ENCODE results near the gene SLC37A1.

The SLC37A1 gene

GRCh38 chr21:42597487-42598158 is 84.0 kb downstream of the SLC37A1 start:
- Histone ChIP-seq H3K36me3 (ENCODE audit: control insufficient read depth, insufficient read depth, low read length) (no peaks in the 10 kb centered on the region), H3K4me1 (ENCODE audit: control insufficient read depth, insufficient read depth, low read length, poor library complexity, severe bottlenecking) (peaks cover 5% of the 10 kb centered on the region), H3K27ac (ENCODE audit: insufficient read depth, low read length, poor library complexity, severe bottlenecking) (no peak overlapping the region), H3K4me3 (ENCODE audit: insufficient read depth, low read depth, low read length, poor library complexity, severe bottlenecking) (no peak overlapping the region), H3K9me3 (ENCODE audit: control insufficient read depth, low read length) (no peaks in the 10 kb centered on the region), H3K27me3 (replicated peaks; ENCODE audit: control insufficient read depth, insufficient read depth, low read length, poor library complexity, severe bottlenecking) (no peaks in the 10 kb centered on the region)
- DNase-seq, result no peak

GRCh38 chr21:42598159-42598735 is 84.6 kb downstream of the SLC37A1 start:
- Histone ChIP-seq H3K27ac (ENCODE audit: insufficient read depth, low read length, poor library complexity, severe bottlenecking) (no peak overlapping the region), H3K4me3 (ENCODE audit: insufficient read depth, low read depth, low read length, poor library complexity, severe bottlenecking) (no peak overlapping the region), H3K4me1 (ENCODE audit: control insufficient read depth, insufficient read depth, low read length, poor library complexity, severe bottlenecking) (peaks cover 3% of the 10 kb centered on the region), H3K9me3 (ENCODE audit: control insufficient read depth, low read length) (no peaks in the 10 kb centered on the region), H3K27me3 (replicated peaks; ENCODE audit: control insufficient read depth, insufficient read depth, low read length, poor library complexity, severe bottlenecking) (no peaks in the 10 kb centered on the region), H3K36me3 (ENCODE audit: control insufficient read depth, insufficient read depth, low read length) (no peaks in the 10 kb centered on the region)
- DNase-seq, result no peak

- Histone ChIP-seq H3K9me3 (ENCODE audit: control insufficient read depth, low read length) (no peaks in the 10 kb centered on the region), H3K4me3 (ENCODE audit: insufficient read depth, low read depth, low read length, poor library complexity, severe bottlenecking) (no peak overlapping the region), H3K27ac (ENCODE audit: insufficient read depth, low read length, poor library complexity, severe bottlenecking) (no peak overlapping the region)
Observed at GRCh38 chr21:42599486-42599885, 85.8 kb downstream of the SLC37A1 start.

GRCh38 chr21:42599962-42600361 is 86.3 kb downstream of the SLC37A1 start:
- H3K4me1 ChIP-seq (ENCODE audit: control insufficient read depth, insufficient read depth, low read length, poor library complexity, severe bottlenecking), result no peaks in the 10 kb centered on the region
- no peak for DNase-seq
- no peaks in the 10 kb centered on the region for H3K27me3 ChIP-seq (replicated peaks; ENCODE audit: control insufficient read depth, insufficient read depth, low read length, poor library complexity, severe bottlenecking)
- no peak overlapping the region for H3K27ac ChIP-seq (ENCODE audit: insufficient read depth, low read length, poor library complexity, severe bottlenecking)
- no peak overlapping the region for H3K4me3 ChIP-seq (ENCODE audit: insufficient read depth, low read depth, low read length, poor library complexity, severe bottlenecking)
- no peaks in the 10 kb centered on the region for H3K36me3 ChIP-seq (ENCODE audit: control insufficient read depth, insufficient read depth, low read length)
- no peaks in the 10 kb centered on the region for H3K9me3 ChIP-seq (ENCODE audit: control insufficient read depth, low read length)

More at GRCh38 chr21:42599486-42599885, 85.8 kb downstream of the SLC37A1 start:
- Histone ChIP-seq H3K36me3 (ENCODE audit: control insufficient read depth, insufficient read depth, low read length) (no peaks in the 10 kb centered on the region), H3K4me1 (ENCODE audit: control insufficient read depth, insufficient read depth, low read length, poor library complexity, severe bottlenecking) (no peaks in the 10 kb centered on the region), H3K27me3 (replicated peaks; ENCODE audit: control insufficient read depth, insufficient read depth, low read length, poor library complexity, severe bottlenecking) (no peaks in the 10 kb centered on the region)
- no peak for DNase-seq

- no peak overlapping the region for H3K4me3 ChIP-seq (ENCODE audit: insufficient read depth, low read depth, low read length, poor library complexity, severe bottlenecking)
- H3K4me1 ChIP-seq (ENCODE audit: control insufficient read depth, insufficient read depth, low read length, poor library complexity, severe bottlenecking), result no peaks in the 10 kb centered on the region
- no peak for DNase-seq
- no peak overlapping the region for H3K27ac ChIP-seq (ENCODE audit: insufficient read depth, low read length, poor library complexity, severe bottlenecking)
- H3K9me3 ChIP-seq (ENCODE audit: control insufficient read depth, low read length), result no peaks in the 10 kb centered on the region
- H3K27me3 ChIP-seq (replicated peaks; ENCODE audit: control insufficient read depth, insufficient read depth, low read length, poor library complexity, severe bottlenecking), result no peaks in the 10 kb centered on the region
- no peaks in the 10 kb centered on the region for H3K36me3 ChIP-seq (ENCODE audit: control insufficient read depth, insufficient read depth, low read length)
Observed at GRCh38 chr21:42601656-42602055, 88.0 kb downstream of the SLC37A1 start.

- Histone ChIP-seq H3K36me3 (ENCODE audit: control insufficient read depth, insufficient read depth, low read length) (no peaks in the 10 kb centered on the region), H3K27me3 (replicated peaks; ENCODE audit: control insufficient read depth, insufficient read depth, low read length, poor library complexity, severe bottlenecking) (no peaks in the 10 kb centered on the region), H3K9me3 (ENCODE audit: control insufficient read depth, low read length) (no peaks in the 10 kb centered on the region), H3K27ac (ENCODE audit: insufficient read depth, low read length, poor library complexity, severe bottlenecking) (no peak overlapping the region), H3K4me1 (ENCODE audit: control insufficient read depth, insufficient read depth, low read length, poor library complexity, severe bottlenecking) (no peaks in the 10 kb centered on the region), H3K4me3 (ENCODE audit: insufficient read depth, low read depth, low read length, poor library complexity, severe bottlenecking) (no peak overlapping the region)
- DNase-seq, result no peak
Observed at GRCh38 chr21:42607102-42607501, 93.5 kb downstream of the SLC37A1 start.

GRCh38 chr21:42607525-42608102 is 94.0 kb downstream of the SLC37A1 start:
- Histone ChIP-seq H3K36me3 (ENCODE audit: control insufficient read depth, insufficient read depth, low read length) (no peaks in the 10 kb centered on the region), H3K9me3 (ENCODE audit: control insufficient read depth, low read length) (no peaks in the 10 kb centered on the region), H3K27me3 (replicated peaks; ENCODE audit: control insufficient read depth, insufficient read depth, low read length, poor library complexity, severe bottlenecking) (no peaks in the 10 kb centered on the region), H3K4me1 (ENCODE audit: control insufficient read depth, insufficient read depth, low read length, poor library complexity, severe bottlenecking) (no peaks in the 10 kb centered on the region), H3K27ac (ENCODE audit: insufficient read depth, low read length, poor library complexity, severe bottlenecking) (no peak overlapping the region), H3K4me3 (ENCODE audit: insufficient read depth, low read depth, low read length, poor library complexity, severe bottlenecking) (no peak overlapping the region)
- DNase-seq, result no peak

- Histone ChIP-seq H3K9me3 (ENCODE audit: control insufficient read depth, low read length) (no peaks in the 10 kb centered on the region), H3K4me3 (ENCODE audit: insufficient read depth, low read depth, low read length, poor library complexity, severe bottlenecking) (no peak overlapping the region), H3K36me3 (ENCODE audit: control insufficient read depth, insufficient read depth, low read length) (no peaks in the 10 kb centered on the region), H3K27ac (ENCODE audit: insufficient read depth, low read length, poor library complexity, severe bottlenecking) (no peak overlapping the region), H3K27me3 (replicated peaks; ENCODE audit: control insufficient read depth, insufficient read depth, low read length, poor library complexity, severe bottlenecking) (no peaks in the 10 kb centered on the region), H3K4me1 (ENCODE audit: control insufficient read depth, insufficient read depth, low read length, poor library complexity, severe bottlenecking) (no peaks in the 10 kb centered on the region)
- no peak for DNase-seq
Observed at GRCh38 chr21:42608446-42608845, 94.8 kb downstream of the SLC37A1 start.

GRCh38 chr21:42609811-42610210 is 96.2 kb downstream of the SLC37A1 start:
- Histone ChIP-seq H3K27ac (ENCODE audit: insufficient read depth, low read length, poor library complexity, severe bottlenecking) (no peak overlapping the region), H3K4me1 (ENCODE audit: control insufficient read depth, insufficient read depth, low read length, poor library complexity, severe bottlenecking) (peaks cover 12% of the 10 kb centered on the region), H3K4me3 (ENCODE audit: insufficient read depth, low read depth, low read length, poor library complexity, severe bottlenecking) (no peak overlapping the region), H3K36me3 (ENCODE audit: control insufficient read depth, insufficient read depth, low read length) (no peaks in the 10 kb centered on the region), H3K9me3 (ENCODE audit: control insufficient read depth, low read length) (no peaks in the 10 kb centered on the region), H3K27me3 (replicated peaks; ENCODE audit: control insufficient read depth, insufficient read depth, low read length, poor library complexity, severe bottlenecking) (no peaks in the 10 kb centered on the region)
- peak in 2 of 3 donors; percentile 15 to 48 for DNase-seq

GRCh38 chr21:42611852-42612251 is 98.2 kb downstream of the SLC37A1 start:
- H3K4me1 ChIP-seq (ENCODE audit: control insufficient read depth, insufficient read depth, low read length, poor library complexity, severe bottlenecking), result peaks cover 24% of the 10 kb centered on the region
- DNase-seq, result no peak

More at GRCh38 chr21:42611852-42612251, 98.2 kb downstream of the SLC37A1 start:
- H3K27ac ChIP-seq (ENCODE audit: insufficient read depth, low read length, poor library complexity, severe bottlenecking), result no peak overlapping the region
- H3K4me3 ChIP-seq (ENCODE audit: insufficient read depth, low read depth, low read length, poor library complexity, severe bottlenecking), result no peak overlapping the region
- no peaks in the 10 kb centered on the region for H3K9me3 ChIP-seq (ENCODE audit: control insufficient read depth, low read length)
- H3K36me3 ChIP-seq (ENCODE audit: control insufficient read depth, insufficient read depth, low read length), result no peaks in the 10 kb centered on the region
- H3K27me3 ChIP-seq (replicated peaks; ENCODE audit: control insufficient read depth, insufficient read depth, low read length, poor library complexity, severe bottlenecking), result no peaks in the 10 kb centered on the region
